Hepatocyte (in vitro differentiated cells): ENCODE results near the gene SIRT7.

Source experiments
- EZH2 ChIP-seq: fragments of 200-600 bp; sonication (generic); IDR thresholded peaks from 2 replicates; pipeline ENCODE4 v1.6.1; 2016; ENCODE audit warnings: antibody characterized with exemption, mild to moderate bottlenecking, borderline replicate concordance
- EZH2phosphoT487 ChIP-seq: fragments of 200-600 bp; sonication (generic); IDR thresholded peaks from one replicate; pipeline ENCODE4 v1.6.1; 2018; ENCODE audit warnings: antibody characterized with exemption, mild to moderate bottlenecking, low read depth, moderate library complexity; ENCODE audit not compliant: unreplicated experiment, severe bottlenecking
- TF ChIP-seq, protein P1 (sequence below): fragments of 200-600 bp; sonication (generic); IDR thresholded peaks from 2 replicates; pipeline ENCODE4 v1.5.1; 2016; ENCODE audit warnings: antibody characterized with exemption, mild to moderate bottlenecking; ENCODE audit not compliant: poor library complexity

DNA sequence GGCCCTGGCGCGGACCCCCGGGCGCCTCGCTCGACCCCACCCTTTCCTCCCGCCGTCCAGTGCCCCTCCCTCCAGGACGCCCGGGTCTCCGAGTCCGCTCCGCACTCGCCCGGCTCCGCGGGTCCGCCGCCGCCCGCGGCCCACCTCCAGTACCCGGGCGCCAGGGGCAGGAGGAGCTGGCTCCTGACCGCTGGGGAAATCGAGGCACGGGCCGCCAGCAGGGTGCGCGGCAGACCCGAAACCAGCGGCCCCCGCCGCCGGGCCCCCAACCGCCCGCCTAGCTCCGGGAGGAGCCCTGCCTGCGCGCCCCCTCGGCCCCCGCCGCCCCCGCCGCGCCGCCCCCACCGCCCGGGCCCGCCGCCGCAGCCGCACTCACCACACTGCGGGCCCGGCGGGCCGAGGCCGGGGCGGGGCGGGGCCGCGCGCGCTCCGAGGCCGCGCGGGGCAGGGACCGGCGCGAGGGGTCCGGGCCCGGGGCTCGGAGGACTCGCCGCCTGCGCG lies 9.2 kb upstream of the SIRT7 start:
- TF ChIP-seq, protein P1, sequence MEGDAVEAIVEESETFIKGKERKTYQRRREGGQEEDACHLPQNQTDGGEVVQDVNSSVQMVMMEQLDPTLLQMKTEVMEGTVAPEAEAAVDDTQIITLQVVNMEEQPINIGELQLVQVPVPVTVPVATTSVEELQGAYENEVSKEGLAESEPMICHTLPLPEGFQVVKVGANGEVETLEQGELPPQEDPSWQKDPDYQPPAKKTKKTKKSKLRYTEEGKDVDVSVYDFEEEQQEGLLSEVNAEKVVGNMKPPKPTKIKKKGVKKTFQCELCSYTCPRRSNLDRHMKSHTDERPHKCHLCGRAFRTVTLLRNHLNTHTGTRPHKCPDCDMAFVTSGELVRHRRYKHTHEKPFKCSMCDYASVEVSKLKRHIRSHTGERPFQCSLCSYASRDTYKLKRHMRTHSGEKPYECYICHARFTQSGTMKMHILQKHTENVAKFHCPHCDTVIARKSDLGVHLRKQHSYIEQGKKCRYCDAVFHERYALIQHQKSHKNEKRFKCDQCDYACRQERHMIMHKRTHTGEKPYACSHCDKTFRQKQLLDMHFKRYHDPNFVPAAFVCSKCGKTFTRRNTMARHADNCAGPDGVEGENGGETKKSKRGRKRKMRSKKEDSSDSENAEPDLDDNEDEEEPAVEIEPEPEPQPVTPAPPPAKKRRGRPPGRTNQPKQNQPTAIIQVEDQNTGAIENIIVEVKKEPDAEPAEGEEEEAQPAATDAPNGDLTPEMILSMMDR = no peak
- TF ChIP-seq EZH2 (no peak), EZH2phosphoT487 (no peak)
